ENCODE measurements around the gene SYNCRIP. TPM values are rescaled to one million over a fixed set of nuclear protein-coding genes. Genes with fewer than 3 reads are reported as not detected.
"Not testable (repeated sequence)": the region's sequence is repeated elsewhere in the genome, so short reads cannot be mapped to it uniquely, and the experiment has no call there.

SYNCRIP gene
- total and polyA plus RNA-seq, 4 donors: 27.8 to 41.7 (median 30.4) TPM

GRCh38 chr6:85684809-85685171 lies 42.1 kb upstream of the SYNCRIP start (continued):
- TF ChIP-seq YY1 (IDR thresholded peaks at IDR 0.05) (no peak), RXRA (IDR thresholded peaks at IDR 0.05) (no peak), JUND (IDR thresholded peaks at IDR 0.05) (no peak), EGR1 (IDR thresholded peaks at IDR 0.05; ENCODE audit: low read depth in 2 of 2) (no peak)
- TF ChIP-seq, protein P1, sequence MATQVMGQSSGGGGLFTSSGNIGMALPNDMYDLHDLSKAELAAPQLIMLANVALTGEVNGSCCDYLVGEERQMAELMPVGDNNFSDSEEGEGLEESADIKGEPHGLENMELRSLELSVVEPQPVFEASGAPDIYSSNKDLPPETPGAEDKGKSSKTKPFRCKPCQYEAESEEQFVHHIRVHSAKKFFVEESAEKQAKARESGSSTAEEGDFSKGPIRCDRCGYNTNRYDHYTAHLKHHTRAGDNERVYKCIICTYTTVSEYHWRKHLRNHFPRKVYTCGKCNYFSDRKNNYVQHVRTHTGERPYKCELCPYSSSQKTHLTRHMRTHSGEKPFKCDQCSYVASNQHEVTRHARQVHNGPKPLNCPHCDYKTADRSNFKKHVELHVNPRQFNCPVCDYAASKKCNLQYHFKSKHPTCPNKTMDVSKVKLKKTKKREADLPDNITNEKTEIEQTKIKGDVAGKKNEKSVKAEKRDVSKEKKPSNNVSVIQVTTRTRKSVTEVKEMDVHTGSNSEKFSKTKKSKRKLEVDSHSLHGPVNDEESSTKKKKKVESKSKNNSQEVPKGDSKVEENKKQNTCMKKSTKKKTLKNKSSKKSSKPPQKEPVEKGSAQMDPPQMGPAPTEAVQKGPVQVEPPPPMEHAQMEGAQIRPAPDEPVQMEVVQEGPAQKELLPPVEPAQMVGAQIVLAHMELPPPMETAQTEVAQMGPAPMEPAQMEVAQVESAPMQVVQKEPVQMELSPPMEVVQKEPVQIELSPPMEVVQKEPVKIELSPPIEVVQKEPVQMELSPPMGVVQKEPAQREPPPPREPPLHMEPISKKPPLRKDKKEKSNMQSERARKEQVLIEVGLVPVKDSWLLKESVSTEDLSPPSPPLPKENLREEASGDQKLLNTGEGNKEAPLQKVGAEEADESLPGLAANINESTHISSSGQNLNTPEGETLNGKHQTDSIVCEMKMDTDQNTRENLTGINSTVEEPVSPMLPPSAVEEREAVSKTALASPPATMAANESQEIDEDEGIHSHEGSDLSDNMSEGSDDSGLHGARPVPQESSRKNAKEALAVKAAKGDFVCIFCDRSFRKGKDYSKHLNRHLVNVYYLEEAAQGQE (IDR thresholded peaks at IDR 0.05): no peak

- WGBS: 42% methylated on average over 2 of the region's 2 CpGs
- H3K9me3 ChIP-seq (ENCODE audit: control insufficient read depth in 4 of 4, low read length in 3 of 4): no peaks in the 10 kb centered on the region
- no peaks in the 10 kb centered on the region for H3K36me3 ChIP-seq (ENCODE audit: control insufficient read depth in 4 of 4, insufficient read depth in 3 of 4, low read depth in 1 of 4, low read length in 3 of 4)
- no peak overlapping the region for H3K4me3 ChIP-seq (ENCODE audit: low read depth in 1 of 3, low read length in 3 of 3)
- H3K9ac ChIP-seq (ENCODE audit: low read depth in 1 of 2, low read length in 2 of 2): no peak overlapping the region
- no peaks in the 10 kb centered on the region for H3K27me3 ChIP-seq (ENCODE audit: control insufficient read depth in 4 of 4, insufficient read depth in 4 of 4, low read length in 3 of 4)
- H3K4me1 ChIP-seq (ENCODE audit: control insufficient read depth in 4 of 4, insufficient read depth in 4 of 4, low read length in 3 of 4): peaks cover 0 to 5% (median 4%) of the 10 kb centered on the region in 4 donors
- no peak overlapping the region for H3K27ac ChIP-seq (ENCODE audit: low read depth in 1 of 2, low read length in 2 of 2)
- no peak for DNase-seq (ENCODE audit: low spot score)
- TF ChIP-seq SP1 (IDR thresholded peaks at IDR 0.05) (no peak), TAF1 (conservative IDR thresholded peaks at IDR 0.05) (no peak), YY1 (IDR thresholded peaks at IDR 0.05) (no peak), RXRA (IDR thresholded peaks at IDR 0.05) (no peak), JUND (IDR thresholded peaks at IDR 0.05) (no peak), NR2F2 (IDR thresholded peaks at IDR 0.05) (no peak), MAX (IDR thresholded peaks at IDR 0.05) (no peak), GABPA (IDR thresholded peaks at IDR 0.05 in 1 of 2, conservative IDR thresholded peaks at IDR 0.05 in 1 of 2) (no peak), HNF4A (conservative IDR thresholded peaks at IDR 0.05) (no peak), ZBTB33 (IDR thresholded peaks at IDR 0.05) (no peak), HNF4G (IDR thresholded peaks at IDR 0.05) (no peak), EGR1 (IDR thresholded peaks at IDR 0.05; ENCODE audit: low read depth in 2 of 2) (no peak)
- TF ChIP-seq, protein P2, sequence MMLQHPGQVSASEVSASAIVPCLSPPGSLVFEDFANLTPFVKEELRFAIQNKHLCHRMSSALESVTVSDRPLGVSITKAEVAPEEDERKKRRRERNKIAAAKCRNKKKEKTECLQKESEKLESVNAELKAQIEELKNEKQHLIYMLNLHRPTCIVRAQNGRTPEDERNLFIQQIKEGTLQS (IDR thresholded peaks at IDR 0.05): no peak
- TF ChIP-seq, protein P1 (IDR thresholded peaks at IDR 0.05): no peak
These were observed 41.6 kb upstream of the SYNCRIP start for GRCh38 chr6:85684133-85684808.

- not testable (repeated sequence) for H3K4me1 ChIP-seq (ENCODE audit: control insufficient read depth in 4 of 4, insufficient read depth in 4 of 4, low read length in 3 of 4); H3K27me3 ChIP-seq (ENCODE audit: control insufficient read depth in 4 of 4, insufficient read depth in 4 of 4, low read length in 3 of 4); H3K9ac ChIP-seq (ENCODE audit: low read depth in 1 of 2, low read length in 2 of 2); H3K4me3 ChIP-seq (ENCODE audit: low read depth in 1 of 3, low read length in 3 of 3); H3K9me3 ChIP-seq (ENCODE audit: control insufficient read depth in 4 of 4, low read length in 3 of 4); H3K27ac ChIP-seq (ENCODE audit: low read depth in 1 of 2, low read length in 2 of 2); DNase-seq (ENCODE audit: low spot score); H3K36me3 ChIP-seq (ENCODE audit: control insufficient read depth in 4 of 4, insufficient read depth in 3 of 4, low read depth in 1 of 4, low read length in 3 of 4)
- 97% methylated on average over 4 of the region's 4 CpGs for WGBS
These were observed 39.2 kb upstream of the SYNCRIP start for GRCh38 chr6:85681899-85682298.

Measured in liver (tissue), 9 donors.